ENCODE measurements around the gene NOX3.
"Not testable (repeated sequence)": the region's sequence is repeated elsewhere in the genome, so short reads cannot be mapped to it uniquely, and the experiment has no call there.

NOX3 gene

GRCh38 chr6:155454008-155454407 is 1.6 kb downstream of the NOX3 start:
- no peak for TF ChIP-seq EZH2phosphoT487 (IDR thresholded peaks at IDR 0.05; ENCODE audit: low read length)
- TF ChIP-seq, protein P1, sequence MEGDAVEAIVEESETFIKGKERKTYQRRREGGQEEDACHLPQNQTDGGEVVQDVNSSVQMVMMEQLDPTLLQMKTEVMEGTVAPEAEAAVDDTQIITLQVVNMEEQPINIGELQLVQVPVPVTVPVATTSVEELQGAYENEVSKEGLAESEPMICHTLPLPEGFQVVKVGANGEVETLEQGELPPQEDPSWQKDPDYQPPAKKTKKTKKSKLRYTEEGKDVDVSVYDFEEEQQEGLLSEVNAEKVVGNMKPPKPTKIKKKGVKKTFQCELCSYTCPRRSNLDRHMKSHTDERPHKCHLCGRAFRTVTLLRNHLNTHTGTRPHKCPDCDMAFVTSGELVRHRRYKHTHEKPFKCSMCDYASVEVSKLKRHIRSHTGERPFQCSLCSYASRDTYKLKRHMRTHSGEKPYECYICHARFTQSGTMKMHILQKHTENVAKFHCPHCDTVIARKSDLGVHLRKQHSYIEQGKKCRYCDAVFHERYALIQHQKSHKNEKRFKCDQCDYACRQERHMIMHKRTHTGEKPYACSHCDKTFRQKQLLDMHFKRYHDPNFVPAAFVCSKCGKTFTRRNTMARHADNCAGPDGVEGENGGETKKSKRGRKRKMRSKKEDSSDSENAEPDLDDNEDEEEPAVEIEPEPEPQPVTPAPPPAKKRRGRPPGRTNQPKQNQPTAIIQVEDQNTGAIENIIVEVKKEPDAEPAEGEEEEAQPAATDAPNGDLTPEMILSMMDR (IDR thresholded peaks at IDR 0.05; ENCODE audit: low read length) = no peak
- no peak for TF ChIP-seq EZH2 (optimal IDR thresholded peaks at IDR 0.05; ENCODE audit: low read depth, low read length)
- H3K36me3 ChIP-seq (replicated peaks; ENCODE audit: insufficient read depth, low read length) = no peaks in the 10 kb centered on the region
- no peaks in the 10 kb centered on the region for H3K4me1 ChIP-seq (ENCODE audit: low read length)
- no peak overlapping the region for H3K4me3 ChIP-seq (ENCODE audit: low read length)
- no peaks in the 10 kb centered on the region for H3K9me2 ChIP-seq (replicated peaks; ENCODE audit: insufficient read depth, low read length)
- H3K27ac ChIP-seq (ENCODE audit: low read length) = no peak overlapping the region
- no peak overlapping the region for H2AFZ ChIP-seq (ENCODE audit: low read length)
- H3K79me2 ChIP-seq (ENCODE audit: low read length) = no peaks in the 10 kb centered on the region
- no peak for DNase-seq
- H3K9ac ChIP-seq (ENCODE audit: low read length) = no peak overlapping the region
- H3K4me2 ChIP-seq (ENCODE audit: low read depth, low read length) = no peak overlapping the region
- no peaks in the 10 kb centered on the region for H3K9me3 ChIP-seq (replicated peaks; ENCODE audit: insufficient read depth, low read length)
- H4K20me1 ChIP-seq (ENCODE audit: insufficient read depth, low read length) = no peaks in the 10 kb centered on the region
- H3K27me3 ChIP-seq (replicated peaks; ENCODE audit: insufficient read depth, low read length) = no peaks in the 10 kb centered on the region
- H3F3A ChIP-seq (ENCODE audit: insufficient read depth, low read length) = no peaks in the 10 kb centered on the region

DNA sequence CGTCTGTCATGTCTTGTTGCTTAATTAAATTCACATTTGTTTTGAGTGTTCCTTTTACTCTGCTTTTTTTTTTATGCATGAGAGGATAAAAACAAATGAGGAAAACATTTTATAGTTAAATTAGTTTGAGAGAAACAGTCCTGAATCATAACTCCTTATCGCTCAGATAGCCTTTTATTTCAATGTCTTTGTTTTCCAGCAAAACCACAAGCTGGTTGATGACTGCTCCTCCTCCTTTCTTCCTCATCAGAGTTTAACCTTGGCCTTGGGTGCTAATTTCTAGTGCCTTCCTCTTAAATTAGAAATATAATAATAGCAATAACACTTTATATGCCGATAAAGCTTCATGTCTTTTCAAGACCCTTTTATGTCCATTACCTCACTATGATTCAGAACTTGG is 3.1 kb downstream of the NOX3 start:
- H3K4me2 ChIP-seq (ENCODE audit: low read depth, low read length) = no peak overlapping the region
- H3K4me1 ChIP-seq (ENCODE audit: low read length) = no peaks in the 10 kb centered on the region
- H3F3A ChIP-seq (ENCODE audit: insufficient read depth, low read length) = no peaks in the 10 kb centered on the region
- no peak for TF ChIP-seq EZH2phosphoT487 (IDR thresholded peaks at IDR 0.05; ENCODE audit: low read length)
- no peak for TF ChIP-seq EZH2 (optimal IDR thresholded peaks at IDR 0.05; ENCODE audit: low read depth, low read length)
- TF ChIP-seq, protein P1 (IDR thresholded peaks at IDR 0.05; ENCODE audit: low read length) = no peak
- H3K9ac ChIP-seq (ENCODE audit: low read length) = no peak overlapping the region
- no peak overlapping the region for H3K27ac ChIP-seq (ENCODE audit: low read length)
- no peaks in the 10 kb centered on the region for H4K20me1 ChIP-seq (ENCODE audit: insufficient read depth, low read length)
- no peaks in the 10 kb centered on the region for H3K9me2 ChIP-seq (replicated peaks; ENCODE audit: insufficient read depth, low read length)
- H3K27me3 ChIP-seq (replicated peaks; ENCODE audit: insufficient read depth, low read length) = no peaks in the 10 kb centered on the region
- no peak overlapping the region for H3K4me3 ChIP-seq (ENCODE audit: low read length)
- no peaks in the 10 kb centered on the region for H3K36me3 ChIP-seq (replicated peaks; ENCODE audit: insufficient read depth, low read length)
- DNase-seq = no peak
- no peak overlapping the region for H2AFZ ChIP-seq (ENCODE audit: low read length)
- no peaks in the 10 kb centered on the region for H3K9me3 ChIP-seq (replicated peaks; ENCODE audit: insufficient read depth, low read length)
- no peaks in the 10 kb centered on the region for H3K79me2 ChIP-seq (ENCODE audit: low read length)

- H3K4me3 ChIP-seq (ENCODE audit: low read length) = not testable (repeated sequence)
Measured at GRCh38 chr6:155451530-155451929, 4.1 kb downstream of the NOX3 start.

DNA sequence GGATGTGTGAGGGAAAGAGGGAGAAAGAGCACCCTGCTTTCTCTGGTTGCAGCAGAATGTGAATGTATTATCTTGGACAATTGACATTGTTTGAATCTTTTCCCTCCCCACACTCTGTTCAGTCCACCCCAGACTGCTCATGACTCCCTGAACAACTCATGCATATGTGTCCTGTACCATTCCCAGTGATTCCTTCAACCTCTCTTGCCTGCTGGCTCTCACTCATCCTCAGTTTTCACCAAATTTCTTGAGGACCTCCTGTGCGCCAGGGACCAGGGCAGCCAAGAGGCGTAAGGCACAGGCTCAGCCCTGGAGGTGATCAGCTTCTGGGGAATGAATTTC is 5.4 kb downstream of the NOX3 start:
- no peak for TF ChIP-seq EZH2 (optimal IDR thresholded peaks at IDR 0.05; ENCODE audit: low read depth, low read length)
- TF ChIP-seq, protein P1 (IDR thresholded peaks at IDR 0.05; ENCODE audit: low read length) = no peak
- TF ChIP-seq EZH2phosphoT487 (IDR thresholded peaks at IDR 0.05; ENCODE audit: low read length) = no peak
- Histone ChIP-seq H3K4me1 (ENCODE audit: low read length) (no peaks in the 10 kb centered on the region), H2AFZ (ENCODE audit: low read length) (no peak overlapping the region), H4K20me1 (ENCODE audit: insufficient read depth, low read length) (no peaks in the 10 kb centered on the region), H3K4me3 (ENCODE audit: low read length) (no peak overlapping the region), H3K9me3 (replicated peaks; ENCODE audit: insufficient read depth, low read length) (no peaks in the 10 kb centered on the region), H3K27ac (ENCODE audit: low read length) (no peak overlapping the region), H3K4me2 (ENCODE audit: low read depth, low read length) (no peak overlapping the region), H3K9me2 (replicated peaks; ENCODE audit: insufficient read depth, low read length) (no peaks in the 10 kb centered on the region), H3K36me3 (replicated peaks; ENCODE audit: insufficient read depth, low read length) (no peaks in the 10 kb centered on the region), H3K9ac (ENCODE audit: low read length) (no peak overlapping the region), H3K79me2 (ENCODE audit: low read length) (no peaks in the 10 kb centered on the region), H3K27me3 (replicated peaks; ENCODE audit: insufficient read depth, low read length) (no peaks in the 10 kb centered on the region), H3F3A (ENCODE audit: insufficient read depth, low read length) (no peaks in the 10 kb centered on the region)
- DNase-seq = no peak

More at GRCh38 chr6:155451530-155451929, 4.1 kb downstream of the NOX3 start:
- not testable (repeated sequence) for H3F3A ChIP-seq (ENCODE audit: insufficient read depth, low read length); DNase-seq; H3K9me2 ChIP-seq (replicated peaks; ENCODE audit: insufficient read depth, low read length); H3K9ac ChIP-seq (ENCODE audit: low read length); H3K27me3 ChIP-seq (replicated peaks; ENCODE audit: insufficient read depth, low read length); H3K4me1 ChIP-seq (ENCODE audit: low read length); H4K20me1 ChIP-seq (ENCODE audit: insufficient read depth, low read length); H3K79me2 ChIP-seq (ENCODE audit: low read length); H3K9me3 ChIP-seq (replicated peaks; ENCODE audit: insufficient read depth, low read length); H3K36me3 ChIP-seq (replicated peaks; ENCODE audit: insufficient read depth, low read length); H3K27ac ChIP-seq (ENCODE audit: low read length); H3K4me2 ChIP-seq (ENCODE audit: low read depth, low read length); H2AFZ ChIP-seq (ENCODE audit: low read length)

All from MM.1S (cell line).